K562 (cell line): Measurements from ENCODE around the gene IL20RB.

ENCODE experiments used
- BRF1 ChIP-seq: IDR thresholded peaks from 3 replicates; pipeline ENCODE4 v1.6.1; 2011; ENCODE audit warnings: borderline replicate concordance, mild to moderate bottlenecking; ENCODE audit not compliant: insufficient read length; ENCODE audit errors: extremely low read depth
- CBFB ChIP-seq: sonication (generic); formaldehyde crosslinking; IDR thresholded peaks from 2 replicates; pipeline ENCODE4 v1.4.0; 2020; ENCODE audit warnings: mild to moderate bottlenecking, missing genetic modification reagents
- CHD1 ChIP-seq: fragments of 200-600 bp; sonication (generic); IDR thresholded peaks from one replicate; pipeline ENCODE4 v1.6.1; 2012; ENCODE audit warnings: mild to moderate bottlenecking, moderate library complexity, low read length, inconsistent platforms
- CTCF ChIP-seq, 3 experiments: IDR thresholded peaks in 2 of 3; conservative IDR thresholded peaks in 1 of 3; 2 replicates each; pipeline ENCODE4 v1.5.1; 2011 to 2012; ENCODE audit warnings: low read length in 3 of 3, mild to moderate bottlenecking in 3 of 3, control low read depth in 2 of 3, improper control_type of control experiment in 1 of 3, inconsistent platforms in 1 of 3, low read depth in 1 of 3, mixed read lengths in 1 of 3, moderate library complexity in 1 of 3; ENCODE audit not compliant: insufficient read depth in 2 of 3
- E2F4 ChIP-seq: sonication (generic); formaldehyde crosslinking; IDR thresholded peaks from 2 replicates; pipeline ENCODE4 v1.8.0; 2022; ENCODE audit warnings: mild to moderate bottlenecking, low read depth, missing genetic modification reagents
- FOXK2 ChIP-seq, 2 experiments: fragments of 450-650 bp; IDR thresholded peaks in 1 of 2; conservative IDR thresholded peaks in 1 of 2; 2 replicates each; pipeline ENCODE4 v1.6.1; 2016; ENCODE audit warnings: low read depth in 2 of 2, mild to moderate bottlenecking in 1 of 2
- KAT8 ChIP-seq: fragments of 450-650 bp; IDR thresholded peaks from 2 replicates; pipeline ENCODE4 v1.6.1; 2016; ENCODE audit warnings: low read depth, mild to moderate bottlenecking
- KLF16 ChIP-seq: IDR thresholded peaks from 2 replicates; pipeline ENCODE4 v1.6.1; 2016; ENCODE audit warnings: antibody characterized with exemption
- MAFK ChIP-seq: IDR thresholded peaks from 2 replicates; pipeline ENCODE4 v1.6.1; 2011; ENCODE audit warnings: low read length, improper control_type of control experiment
- MAX ChIP-seq: sonication (generic); formaldehyde crosslinking; IDR thresholded peaks from 2 replicates; pipeline ENCODE4 v1.9.0; 2022; ENCODE audit warnings: mild to moderate bottlenecking, missing genetic modification reagents
- NR0B1 ChIP-seq: fragments of 450-650 bp; IDR thresholded peaks from one replicate; pipeline ENCODE4 v1.6.1; 2018; ENCODE audit warnings: mild to moderate bottlenecking, moderate library complexity; ENCODE audit not compliant: partially characterized antibody
- RCOR1 ChIP-seq, 2 experiments: IDR thresholded peaks; 2 replicates each; pipeline ENCODE4 v1.6.1; 2012; ENCODE audit warnings: low read depth in 2 of 2, low read length in 2 of 2, borderline replicate concordance in 1 of 2, improper control_type of control experiment in 1 of 2
- WHSC1 ChIP-seq: IDR thresholded peaks from one replicate; pipeline ENCODE4 v1.6.1; 2012; ENCODE audit warnings: low read length, control low read depth, inconsistent platforms
- ZFP1 ChIP-seq: fragments of 450-650 bp; formaldehyde crosslinking; IDR thresholded peaks from 2 replicates; pipeline ENCODE4 v1.4.0; 2020; ENCODE audit warnings: mild to moderate bottlenecking, mixed read lengths

GRCh38 chr3:136956971-136957370, 812 bp upstream of the IL20RB start:
- TF ChIP-seq FOXK2 (conservative IDR thresholded peaks at IDR 0.05 in 1 of 2, IDR thresholded peaks at IDR 0.05 in 1 of 2; ENCODE audit: low read depth in 2 of 2) (no peak), CBFB (CRISPR knock-in tag) (no peak), KLF16 (no peak), RCOR1 (IDR thresholded peaks at IDR 0.05; ENCODE audit: borderline replicate concordance in 1 of 2, low read depth in 2 of 2, low read length in 2 of 2) (no peak), WHSC1 (no peak), NR0B1 (no peak), ZFP1 (CRISPR knock-in tag) (no peak), BRF1 (no peak), MAFK (no peak), E2F4 (CRISPR knock-in tag) (no peak), CTCF (IDR thresholded peaks at IDR 0.05 in 2 of 3, conservative IDR thresholded peaks at IDR 0.05 in 1 of 3; ENCODE audit: insufficient read depth in 2 of 3, low read depth in 1 of 3, low read length in 3 of 3) (no peak), KAT8 (no peak), CHD1 (no peak), MAX (CRISPR knock-in tag) (no peak)
